ENCODE measurements around the gene SMG7.

SMG7 gene

GRCh38 chr1:183546427-183546826 is 74.1 kb downstream of the SMG7 start:
- Histone ChIP-seq H3K9ac (ENCODE audit: low read length) (no peak overlapping the region), H3K4me3 (ENCODE audit: low read depth, low read length) (no peak overlapping the region), H3K27me3 (ENCODE audit: control insufficient read depth, insufficient read depth, low read length) (no peaks in the 10 kb centered on the region), H3K4me1 (ENCODE audit: control insufficient read depth, insufficient read depth, low read length) (peaks cover 18% of the 10 kb centered on the region; the same call in 1 of the 2 replicates), H3K36me3 (ENCODE audit: control insufficient read depth, insufficient read depth, low read length) (peaks cover 87% of the 10 kb centered on the region), H3K9me3 (ENCODE audit: control insufficient read depth, insufficient read depth, low read depth, low read length) (no peaks in the 10 kb centered on the region), H3K27ac (ENCODE audit: low read depth, low read length) (no peak overlapping the region; the same call in 1 of the 2 replicates)

DNA sequence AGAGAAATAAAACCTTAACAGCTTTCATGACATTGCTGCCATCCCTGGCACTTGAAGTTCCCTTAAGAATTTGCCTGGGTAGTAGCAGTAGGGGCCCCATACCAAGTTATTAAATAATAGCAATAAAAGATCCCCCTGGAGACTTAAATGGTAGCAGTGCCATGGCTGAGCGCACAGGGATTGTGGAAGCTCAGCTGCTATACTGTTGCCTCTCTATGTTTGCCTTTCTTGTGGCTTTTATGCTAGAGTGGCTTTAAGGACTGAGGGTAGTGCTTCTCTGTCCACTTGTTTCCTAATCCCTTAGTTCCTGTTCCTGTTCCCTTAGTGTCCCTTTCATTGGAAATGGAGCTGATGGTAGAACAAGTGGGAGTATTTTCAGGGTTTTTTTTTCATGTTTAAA is 75.8 kb downstream of the SMG7 start:
- H3K27me3 ChIP-seq (ENCODE audit: control insufficient read depth, insufficient read depth, low read length), result no peaks in the 10 kb centered on the region
- peaks cover 89% of the 10 kb centered on the region for H3K36me3 ChIP-seq (ENCODE audit: control insufficient read depth, insufficient read depth, low read length)
- H3K9ac ChIP-seq (ENCODE audit: low read length), result no peak overlapping the region
- H3K4me1 ChIP-seq (ENCODE audit: control insufficient read depth, insufficient read depth, low read length), result peaks cover 20% of the 10 kb centered on the region
- no peak overlapping the region for H3K27ac ChIP-seq (ENCODE audit: low read depth, low read length)
- no peaks in the 10 kb centered on the region for H3K9me3 ChIP-seq (ENCODE audit: control insufficient read depth, insufficient read depth, low read depth, low read length)
- H3K4me3 ChIP-seq (ENCODE audit: low read depth, low read length), result no peak overlapping the region

- Histone ChIP-seq H3K4me3 (ENCODE audit: low read depth, low read length) (no peak overlapping the region), H3K27ac (ENCODE audit: low read depth, low read length) (no peak overlapping the region), H3K36me3 (ENCODE audit: control insufficient read depth, insufficient read depth, low read length) (peaks cover 81% of the 10 kb centered on the region), H3K4me1 (ENCODE audit: control insufficient read depth, insufficient read depth, low read length) (peaks cover 26% of the 10 kb centered on the region), H3K27me3 (ENCODE audit: control insufficient read depth, insufficient read depth, low read length) (no peaks in the 10 kb centered on the region), H3K9me3 (ENCODE audit: control insufficient read depth, insufficient read depth, low read depth, low read length) (no peaks in the 10 kb centered on the region), H3K9ac (ENCODE audit: low read length) (no peak overlapping the region)
These were observed 78.6 kb downstream of the SMG7 start for GRCh38 chr1:183550915-183551314.

- Histone ChIP-seq H3K27ac (ENCODE audit: low read depth, low read length) (no peak overlapping the region), H3K36me3 (ENCODE audit: control insufficient read depth, insufficient read depth, low read length) (peaks cover 72% of the 10 kb centered on the region), H3K9me3 (ENCODE audit: control insufficient read depth, insufficient read depth, low read depth, low read length) (no peaks in the 10 kb centered on the region), H3K4me3 (ENCODE audit: low read depth, low read length) (no peak overlapping the region), H3K9ac (ENCODE audit: low read length) (no peak overlapping the region), H3K27me3 (ENCODE audit: control insufficient read depth, insufficient read depth, low read length) (no peaks in the 10 kb centered on the region), H3K4me1 (ENCODE audit: control insufficient read depth, insufficient read depth, low read length) (peaks cover 16% of the 10 kb centered on the region)
These were observed 79.6 kb downstream of the SMG7 start for GRCh38 chr1:183551924-183552323.

- peaks cover 68% of the 10 kb centered on the region for H3K36me3 ChIP-seq (ENCODE audit: control insufficient read depth, insufficient read depth, low read length)
- no peak overlapping the region for H3K9ac ChIP-seq (ENCODE audit: low read length)
- H3K27me3 ChIP-seq (ENCODE audit: control insufficient read depth, insufficient read depth, low read length), result no peaks in the 10 kb centered on the region
- H3K27ac ChIP-seq (ENCODE audit: low read depth, low read length), result no peak overlapping the region
- H3K4me1 ChIP-seq (ENCODE audit: control insufficient read depth, insufficient read depth, low read length), result peaks cover 11% of the 10 kb centered on the region
- H3K4me3 ChIP-seq (ENCODE audit: low read depth, low read length), result no peak overlapping the region
- no peaks in the 10 kb centered on the region for H3K9me3 ChIP-seq (ENCODE audit: control insufficient read depth, insufficient read depth, low read depth, low read length)
These were observed 80.1 kb downstream of the SMG7 start for GRCh38 chr1:183552441-183552840.

DNA sequence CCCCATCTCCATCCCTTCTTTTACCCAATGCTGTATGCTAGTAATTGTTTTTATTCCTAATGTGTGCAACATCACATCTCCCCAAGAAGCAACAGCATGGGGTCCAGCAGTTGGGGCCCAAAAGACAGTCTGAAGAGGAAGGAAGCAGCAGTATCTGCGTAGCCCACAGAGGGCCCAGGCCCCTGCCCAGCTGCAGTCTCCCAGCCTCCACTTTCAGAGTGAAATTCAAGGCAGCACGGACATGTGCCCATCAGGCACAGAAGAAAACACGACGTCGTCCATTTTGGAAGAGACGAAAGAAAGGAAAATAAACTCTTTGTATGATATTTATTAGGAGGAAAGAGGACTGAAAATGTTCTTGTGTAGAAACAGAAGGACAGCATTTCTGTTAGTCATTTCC is 80.6 kb downstream of the SMG7 start:
- Histone ChIP-seq H3K36me3 (ENCODE audit: control insufficient read depth, insufficient read depth, low read length) (peaks cover 65% of the 10 kb centered on the region), H3K9ac (ENCODE audit: low read length) (no peak overlapping the region), H3K27me3 (ENCODE audit: control insufficient read depth, insufficient read depth, low read length) (no peaks in the 10 kb centered on the region), H3K9me3 (ENCODE audit: control insufficient read depth, insufficient read depth, low read depth, low read length) (no peaks in the 10 kb centered on the region), H3K4me3 (ENCODE audit: low read depth, low read length) (no peak overlapping the region), H3K4me1 (ENCODE audit: control insufficient read depth, insufficient read depth, low read length) (peaks cover 11% of the 10 kb centered on the region; the same call in 1 of the 2 replicates), H3K27ac (ENCODE audit: low read depth, low read length) (no peak overlapping the region)

GRCh38 chr1:183553331-183553730 is 81.0 kb downstream of the SMG7 start:
- Histone ChIP-seq H3K9me3 (ENCODE audit: control insufficient read depth, insufficient read depth, low read depth, low read length) (no peaks in the 10 kb centered on the region), H3K9ac (ENCODE audit: low read length) (no peak overlapping the region), H3K27me3 (ENCODE audit: control insufficient read depth, insufficient read depth, low read length) (no peaks in the 10 kb centered on the region), H3K36me3 (ENCODE audit: control insufficient read depth, insufficient read depth, low read length) (peaks cover 61% of the 10 kb centered on the region), H3K27ac (ENCODE audit: low read depth, low read length) (no peak overlapping the region), H3K4me1 (ENCODE audit: control insufficient read depth, insufficient read depth, low read length) (peaks cover 11% of the 10 kb centered on the region; the same call in 1 of the 2 replicates), H3K4me3 (ENCODE audit: low read depth, low read length) (no peak overlapping the region)

DNA sequence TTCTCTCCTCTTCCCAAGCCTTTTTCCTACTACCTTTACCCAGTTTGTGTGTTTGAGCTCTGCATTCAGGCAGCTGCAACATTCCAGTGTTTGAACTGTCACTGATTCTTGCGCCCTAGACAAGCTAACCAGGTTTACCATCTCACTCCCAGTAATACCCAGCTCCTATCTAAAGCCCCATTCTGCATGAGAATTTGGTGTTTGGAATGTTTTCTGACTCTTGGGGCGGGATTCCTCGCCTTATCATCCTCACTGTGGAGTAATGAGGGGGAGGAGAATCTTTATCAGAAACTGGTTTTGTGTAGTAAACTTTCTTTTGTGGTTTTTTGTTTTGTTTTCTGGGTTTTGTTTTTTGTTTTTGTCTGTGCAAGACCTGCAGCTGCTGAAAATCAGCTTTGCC is 81.5 kb downstream of the SMG7 start:
- Histone ChIP-seq H3K9ac (ENCODE audit: low read length) (no peak overlapping the region), H3K36me3 (ENCODE audit: control insufficient read depth, insufficient read depth, low read length) (peaks cover 57% of the 10 kb centered on the region), H3K27me3 (ENCODE audit: control insufficient read depth, insufficient read depth, low read length) (no peaks in the 10 kb centered on the region), H3K9me3 (ENCODE audit: control insufficient read depth, insufficient read depth, low read depth, low read length) (no peaks in the 10 kb centered on the region), H3K27ac (ENCODE audit: low read depth, low read length) (no peak overlapping the region), H3K4me1 (ENCODE audit: control insufficient read depth, insufficient read depth, low read length) (peaks cover 11% of the 10 kb centered on the region; the same call in 1 of the 2 replicates), H3K4me3 (ENCODE audit: low read depth, low read length) (no peak overlapping the region)

- Histone ChIP-seq H3K36me3 (ENCODE audit: control insufficient read depth, insufficient read depth, low read length) (peaks cover 49% of the 10 kb centered on the region), H3K27ac (ENCODE audit: low read depth, low read length) (no peak overlapping the region), H3K4me3 (ENCODE audit: low read depth, low read length) (no peak overlapping the region), H3K9me3 (ENCODE audit: control insufficient read depth, insufficient read depth, low read depth, low read length) (no peaks in the 10 kb centered on the region), H3K9ac (ENCODE audit: low read length) (no peak overlapping the region), H3K4me1 (ENCODE audit: control insufficient read depth, insufficient read depth, low read length) (peaks cover 11% of the 10 kb centered on the region; the same call in 1 of the 2 replicates), H3K27me3 (ENCODE audit: control insufficient read depth, insufficient read depth, low read length) (no peaks in the 10 kb centered on the region)
These were observed 82.3 kb downstream of the SMG7 start for GRCh38 chr1:183554577-183554976.

GRCh38 chr1:183559061-183559460 is 86.8 kb downstream of the SMG7 start:
- no peak overlapping the region for H3K4me3 ChIP-seq (ENCODE audit: low read depth, low read length)
- no peaks in the 10 kb centered on the region for H3K9me3 ChIP-seq (ENCODE audit: control insufficient read depth, insufficient read depth, low read depth, low read length)
- H3K36me3 ChIP-seq (ENCODE audit: control insufficient read depth, insufficient read depth, low read length), result peaks cover 12% of the 10 kb centered on the region
- no peak overlapping the region for H3K27ac ChIP-seq (ENCODE audit: low read depth, low read length)
- peaks cover 4% of the 10 kb centered on the region; the same call in 1 of the 2 replicates for H3K4me1 ChIP-seq (ENCODE audit: control insufficient read depth, insufficient read depth, low read length)
- H3K27me3 ChIP-seq (ENCODE audit: control insufficient read depth, insufficient read depth, low read length), result no peaks in the 10 kb centered on the region
- H3K9ac ChIP-seq (ENCODE audit: low read length), result no peak overlapping the region

GRCh38 chr1:183562701-183563100 is 90.4 kb downstream of the SMG7 start:
- Histone ChIP-seq H3K4me1 (ENCODE audit: control insufficient read depth, insufficient read depth, low read length) (peaks cover 4% of the 10 kb centered on the region; the same call in 1 of the 2 replicates), H3K27ac (ENCODE audit: low read depth, low read length) (no peak overlapping the region), H3K36me3 (ENCODE audit: control insufficient read depth, insufficient read depth, low read length) (no peaks in the 10 kb centered on the region), H3K4me3 (ENCODE audit: low read depth, low read length) (no peak overlapping the region), H3K9ac (ENCODE audit: low read length) (no peak overlapping the region), H3K27me3 (ENCODE audit: control insufficient read depth, insufficient read depth, low read length) (no peaks in the 10 kb centered on the region), H3K9me3 (ENCODE audit: control insufficient read depth, insufficient read depth, low read depth, low read length) (no peaks in the 10 kb centered on the region)

- Histone ChIP-seq H3K4me3 (ENCODE audit: low read depth, low read length) (no peak overlapping the region), H3K4me1 (ENCODE audit: control insufficient read depth, insufficient read depth, low read length) (peaks cover 4% of the 10 kb centered on the region; the same call in 1 of the 2 replicates), H3K9ac (ENCODE audit: low read length) (no peak overlapping the region), H3K27ac (ENCODE audit: low read depth, low read length) (no peak overlapping the region), H3K27me3 (ENCODE audit: control insufficient read depth, insufficient read depth, low read length) (no peaks in the 10 kb centered on the region), H3K36me3 (ENCODE audit: control insufficient read depth, insufficient read depth, low read length) (no peaks in the 10 kb centered on the region), H3K9me3 (ENCODE audit: control insufficient read depth, insufficient read depth, low read depth, low read length) (no peaks in the 10 kb centered on the region)
These were observed 93.0 kb downstream of the SMG7 start for GRCh38 chr1:183565261-183565660.

Measured in HUES6 (cell line).